Endothelial cell (in vitro differentiated cells): Measurements from ENCODE around the gene EMCN. TPM values are rescaled to one million over a fixed set of nuclear protein-coding genes. Genes with fewer than 3 reads are reported as not detected.
"Not testable (repeated sequence)": the region's sequence is repeated elsewhere in the genome, so short reads cannot be mapped to it uniquely, and the experiment has no call there.

Experiments
- DNase-seq: peaks from one replicate; pipeline ENCODE4 v3.0.0; 2021; ENCODE audit warnings: low spot score
- H3K27ac Mint-ChIP-seq: one replicate; pipeline ENCODE4 v1.8.0; 2021; ENCODE audit warnings: mixed read lengths, inconsistent platforms; ENCODE audit not compliant: unreplicated experiment
- H3K27me3 Mint-ChIP-seq: one replicate; pipeline ENCODE4 v1.8.0; 2021; ENCODE audit warnings: mild to moderate bottlenecking, moderate library complexity, mixed read lengths, inconsistent platforms; ENCODE audit not compliant: unreplicated experiment
- H3K36me3 Mint-ChIP-seq: one replicate; pipeline ENCODE4 v1.8.0; 2021; ENCODE audit warnings: mild to moderate bottlenecking, low read depth, mixed read lengths, inconsistent platforms; ENCODE audit not compliant: unreplicated experiment
- H3K4me1 Mint-ChIP-seq: one replicate; pipeline ENCODE4 v1.8.0; 2021; ENCODE audit warnings: mild to moderate bottlenecking, mixed read lengths, inconsistent platforms; ENCODE audit not compliant: unreplicated experiment
- H3K4me3 Mint-ChIP-seq: one replicate; pipeline ENCODE4 v1.8.0; 2021; ENCODE audit warnings: mild to moderate bottlenecking, mixed read lengths, inconsistent platforms; ENCODE audit not compliant: unreplicated experiment
- H3K9me3 Mint-ChIP-seq: one replicate; pipeline ENCODE4 v1.8.0; 2021; ENCODE audit warnings: mixed read lengths, inconsistent platforms; ENCODE audit not compliant: unreplicated experiment
- CTCF ChIP-seq: fragments of 200-600 bp; sonication (generic); IDR thresholded peaks from one replicate; pipeline ENCODE4 v1.5.0; 2021; ENCODE audit warnings: antibody characterized with exemption; ENCODE audit not compliant: unreplicated experiment
- total RNA-seq: library from RNA; stranded (reverse); fragmentation: NEBNext Ultra II Directional; extraction: Animal tissue kit (Norgen Biotek cat#: 25700); gene quantifications from one replicate; pipeline ENCODE4 v1.2.1, GENCODE V29; 2021; ENCODE audit not compliant: unreplicated experiment

Gene EMCN
- total RNA-seq, 1 donor from 2014 or later, result 70.4 TPM

- H3K4me1 Mint-ChIP-seq, result no peaks in the 10 kb centered on the region
- H3K36me3 Mint-ChIP-seq, result no peaks in the 10 kb centered on the region
- H3K9me3 Mint-ChIP-seq, result no peaks in the 10 kb centered on the region
- no peaks in the 10 kb centered on the region for H3K27me3 Mint-ChIP-seq
- H3K4me3 Mint-ChIP-seq, result no peak overlapping the region
- DNase-seq, result no peak
- TF ChIP-seq CTCF, result no peak
- H3K27ac Mint-ChIP-seq, result no peak overlapping the region
These were observed 103.6 kb downstream of the EMCN start for GRCh38 chr4:100414016-100414790.

DNA sequence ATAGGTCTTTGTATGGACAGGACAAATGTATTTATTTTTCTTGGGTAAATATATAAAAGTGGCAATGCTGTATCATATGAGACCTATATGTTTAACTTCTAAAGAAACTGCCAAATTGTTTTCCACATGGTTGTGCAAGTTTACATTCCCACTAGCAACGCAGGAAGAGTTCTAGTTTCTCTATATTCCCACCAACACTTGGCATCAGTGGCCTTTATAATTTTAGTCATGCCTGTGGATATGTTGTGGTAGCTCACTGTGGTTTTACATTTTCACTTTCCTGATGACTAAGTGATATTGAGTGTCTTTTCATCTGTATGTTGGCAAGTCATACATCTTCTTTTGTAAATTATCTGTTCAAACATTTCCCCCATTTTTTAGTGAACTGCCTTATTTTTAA lies 126.0 kb downstream of the EMCN start:
- Mint-ChIP-seq H3K4me1 (no peaks in the 10 kb centered on the region), H3K4me3 (no peak overlapping the region), H3K36me3 (no peaks in the 10 kb centered on the region), H3K27me3 (peaks cover 5% of the 10 kb centered on the region), H3K27ac (no peak overlapping the region), H3K9me3 (no peaks in the 10 kb centered on the region)
- no peak for DNase-seq
- TF ChIP-seq CTCF, result no peak

DNA sequence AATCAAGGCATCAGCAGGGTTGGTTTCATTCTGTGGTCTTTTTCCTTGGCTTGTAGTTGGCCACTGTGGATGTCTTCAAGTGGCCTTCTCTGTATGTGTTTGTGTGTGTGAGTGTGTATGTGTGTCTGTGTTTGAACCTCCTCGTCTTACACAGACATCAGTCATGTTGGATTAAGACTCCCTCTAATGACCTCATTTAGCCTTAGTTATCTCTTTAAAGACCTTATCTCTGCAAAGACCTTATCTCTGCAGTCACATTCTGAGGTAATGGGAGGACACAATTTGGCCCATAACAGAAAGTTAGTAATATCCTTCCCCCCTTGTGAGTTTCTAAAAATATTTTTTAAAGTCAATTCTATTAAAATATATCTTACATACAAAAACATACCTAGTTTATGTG lies 126.7 kb downstream of the EMCN start:
- H3K27me3 Mint-ChIP-seq, result peaks cover 3% of the 10 kb centered on the region
- no peak overlapping the region for H3K4me3 Mint-ChIP-seq
- no peak for TF ChIP-seq CTCF
- no peaks in the 10 kb centered on the region for H3K36me3 Mint-ChIP-seq
- no peak for DNase-seq
- H3K4me1 Mint-ChIP-seq, result no peaks in the 10 kb centered on the region
- no peak overlapping the region for H3K27ac Mint-ChIP-seq
- no peaks in the 10 kb centered on the region for H3K9me3 Mint-ChIP-seq

GRCh38 chr4:100386270-100386669 lies 131.6 kb downstream of the EMCN start:
- Mint-ChIP-seq H3K4me1 (no peaks in the 10 kb centered on the region), H3K27me3 (no peaks in the 10 kb centered on the region), H3K9me3 (no peaks in the 10 kb centered on the region), H3K4me3 (no peak overlapping the region), H3K27ac (no peak overlapping the region), H3K36me3 (no peaks in the 10 kb centered on the region)
- no peak for TF ChIP-seq CTCF
- DNase-seq, result no peak

DNA sequence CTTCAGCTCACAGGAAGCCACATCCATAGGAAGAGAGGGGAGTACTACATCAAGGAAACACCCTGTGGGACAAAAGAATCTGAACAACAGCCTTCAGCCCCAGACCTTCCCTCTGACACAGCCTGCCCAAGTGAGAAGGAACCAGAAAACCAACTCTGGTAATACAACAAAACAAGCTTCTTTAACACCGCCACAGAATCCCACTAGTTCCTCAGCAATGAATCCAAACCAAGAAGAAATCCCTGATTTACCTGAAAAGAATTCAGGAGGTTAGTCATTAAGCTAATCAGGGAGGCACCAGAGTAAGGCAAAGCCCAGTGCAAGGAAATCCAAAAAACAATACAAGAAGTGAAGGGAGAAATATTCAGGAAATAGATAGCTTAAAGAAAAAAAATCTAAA lies 137.4 kb downstream of the EMCN start:
- not testable (repeated sequence) for H3K27ac Mint-ChIP-seq, H3K36me3 Mint-ChIP-seq, H3K4me1 Mint-ChIP-seq, H3K9me3 Mint-ChIP-seq, DNase-seq, H3K27me3 Mint-ChIP-seq, H3K4me3 Mint-ChIP-seq
